WTC11 (cell line): ENCODE measurements around the gene RBM48. TPM values are rescaled to one million over a fixed set of nuclear protein-coding genes. Genes with fewer than 3 reads are reported as not detected.

Experiments
- ATAC-seq: fragments of 200-7000 bp; cut with Tn5 transposase; 2 replicates; pipeline ENCODE4 v1.10.0; 2021; ENCODE audit warnings: mild to moderate bottlenecking, moderate library complexity
- CTCF ChIA-PET: fragments of 300-600 bp; sonication (Branson Sonifier 250); formaldehyde crosslinking; loops from one replicate; lab custom pipeline; 2021; ENCODE audit warnings: antibody characterized with exemption; lab: Charles Lee
- POLR2A ChIA-PET: fragments of 350-600 bp; sonication (Branson Sonifier 250); formaldehyde crosslinking; loops from one replicate; lab custom pipeline; 2021; ENCODE audit warnings: antibody characterized with exemption; lab: Charles Lee
- DNase-seq: peaks from one replicate; pipeline ENCODE4 v3.0.0; 2021; ENCODE audit warnings: low spot score
- H3K27ac Mint-ChIP-seq: 2 replicates; pipeline ENCODE4 v1.8.0; 2021; ENCODE audit warnings: mixed read lengths
- H3K27me3 Mint-ChIP-seq: 2 replicates; pipeline ENCODE4 v1.8.0; 2021; ENCODE audit warnings: low read depth, mild to moderate bottlenecking, moderate library complexity, mixed read lengths
- H3K36me3 Mint-ChIP-seq: 2 replicates; pipeline ENCODE4 v1.8.0; 2021; ENCODE audit warnings: mixed read lengths
- H3K4me1 Mint-ChIP-seq: 2 replicates; pipeline ENCODE4 v1.8.0; 2022; ENCODE audit warnings: mixed read lengths
- H3K4me3 Mint-ChIP-seq: 2 replicates; pipeline ENCODE4 v1.8.0; 2021; ENCODE audit warnings: mild to moderate bottlenecking, moderate library complexity, mixed read lengths
- H3K9me3 Mint-ChIP-seq: 2 replicates; pipeline ENCODE4 v1.8.0; 2021; ENCODE audit warnings: mixed read lengths
- ATF1 ChIP-seq: sonication (generic); formaldehyde crosslinking; IDR thresholded peaks from 2 replicates; pipeline ENCODE4 v1.8.1; 2023; ENCODE audit warnings: mild to moderate bottlenecking, moderate library complexity, missing genetic modification reagents
- ATF2 ChIP-seq: sonication (generic); formaldehyde crosslinking; IDR thresholded peaks from 2 replicates; pipeline ENCODE4 v1.8.1; 2022; ENCODE audit warnings: low read depth, missing genetic modification reagents, borderline replicate concordance
- ATF3 ChIP-seq: sonication (generic); formaldehyde crosslinking; conservative IDR thresholded peaks from 2 replicates; pipeline ENCODE4 v1.8.1; 2022; ENCODE audit warnings: mild to moderate bottlenecking, missing genetic modification reagents
- ATF6 ChIP-seq: sonication (generic); formaldehyde crosslinking; IDR thresholded peaks from 2 replicates; pipeline ENCODE4 v1.8.1; 2023; ENCODE audit warnings: mild to moderate bottlenecking, missing genetic modification reagents
- CBFB ChIP-seq: sonication (generic); formaldehyde crosslinking; IDR thresholded peaks from 2 replicates; pipeline ENCODE4 v1.8.1; 2022; ENCODE audit warnings: mild to moderate bottlenecking, low read depth, missing genetic modification reagents
- CREM ChIP-seq: sonication (generic); formaldehyde crosslinking; IDR thresholded peaks from 2 replicates; pipeline ENCODE4 v1.8.1; 2022; ENCODE audit warnings: mild to moderate bottlenecking, missing genetic modification reagents, moderate library complexity
- E2F4 ChIP-seq: sonication (generic); formaldehyde crosslinking; IDR thresholded peaks from 2 replicates; pipeline ENCODE4 v1.8.1; 2022; ENCODE audit warnings: low read depth, mild to moderate bottlenecking, moderate library complexity, missing genetic modification reagents, borderline replicate concordance
- FOXK1 ChIP-seq: sonication (generic); formaldehyde crosslinking; IDR thresholded peaks from 2 replicates; pipeline ENCODE4 v1.8.0; 2022; ENCODE audit warnings: mild to moderate bottlenecking, moderate library complexity, missing genetic modification reagents
- FOXP1 ChIP-seq: sonication (generic); formaldehyde crosslinking; IDR thresholded peaks from 2 replicates; pipeline ENCODE4 v1.8.0; 2022; ENCODE audit warnings: missing genetic modification reagents, mild to moderate bottlenecking, moderate library complexity, borderline replicate concordance
- JUN ChIP-seq: sonication (generic); formaldehyde crosslinking; IDR thresholded peaks from 2 replicates; pipeline ENCODE4 v1.8.0; 2023; ENCODE audit warnings: mild to moderate bottlenecking, missing genetic modification reagents
- KAT7 ChIP-seq: sonication (generic); formaldehyde crosslinking; IDR thresholded peaks from 2 replicates; pipeline ENCODE4 v1.8.1; 2023; ENCODE audit warnings: missing genetic modification reagents, mild to moderate bottlenecking, borderline replicate concordance
- NFYB ChIP-seq: sonication (generic); formaldehyde crosslinking; conservative IDR thresholded peaks from 2 replicates; pipeline ENCODE4 v1.8.0; 2022; ENCODE audit warnings: low read depth, missing genetic modification reagents
- NR2C2 ChIP-seq: sonication (generic); formaldehyde crosslinking; IDR thresholded peaks from 2 replicates; pipeline ENCODE4 v1.8.0; 2022; ENCODE audit warnings: mild to moderate bottlenecking, missing genetic modification reagents
- RELA ChIP-seq: sonication (generic); formaldehyde crosslinking; IDR thresholded peaks from 2 replicates; pipeline ENCODE4 v1.8.1; 2022; ENCODE audit warnings: missing genetic modification reagents, mild to moderate bottlenecking, borderline replicate concordance
- SMAD3 ChIP-seq: sonication (generic); formaldehyde crosslinking; IDR thresholded peaks from 2 replicates; pipeline ENCODE4 v1.8.0; 2022; ENCODE audit warnings: missing genetic modification reagents, mild to moderate bottlenecking, borderline replicate concordance
- SP1 ChIP-seq: sonication (generic); formaldehyde crosslinking; conservative IDR thresholded peaks from 2 replicates; pipeline ENCODE4 v1.8.1; 2022; ENCODE audit warnings: missing genetic modification reagents
- USF1 ChIP-seq: sonication (generic); formaldehyde crosslinking; IDR thresholded peaks from 2 replicates; pipeline ENCODE4 v1.8.0; 2022; ENCODE audit warnings: mild to moderate bottlenecking, missing genetic modification reagents
- USF2 ChIP-seq: sonication (generic); formaldehyde crosslinking; IDR thresholded peaks from 2 replicates; pipeline ENCODE4 v1.8.1; 2023; ENCODE audit warnings: mild to moderate bottlenecking, missing genetic modification reagents, moderate library complexity
- ZBTB21 ChIP-seq: sonication (generic); formaldehyde crosslinking; IDR thresholded peaks from 2 replicates; pipeline ENCODE4 v1.8.1; 2023; ENCODE audit warnings: mild to moderate bottlenecking, missing genetic modification reagents, borderline replicate concordance
- ZNF138 ChIP-seq: sonication (generic); formaldehyde crosslinking; conservative IDR thresholded peaks from 2 replicates; pipeline ENCODE4 v1.8.1; 2022; ENCODE audit warnings: mild to moderate bottlenecking, moderate library complexity, missing genetic modification reagents
- ZNF232 ChIP-seq: sonication (generic); formaldehyde crosslinking; IDR thresholded peaks from 2 replicates; pipeline ENCODE4 v1.8.0; 2022; ENCODE audit warnings: mild to moderate bottlenecking, missing genetic modification reagents
- ZNF425 ChIP-seq: fragments of 250-450 bp; sonication (Bioruptor Pico); conservative IDR thresholded peaks from 2 replicates; pipeline ENCODE4 v1.9.0; 2021; ENCODE audit warnings: mild to moderate bottlenecking
- ZNF532 ChIP-seq: fragments of 250-450 bp; sonication (Bioruptor Pico); IDR thresholded peaks from 2 replicates; pipeline ENCODE4 v1.9.0; 2021; ENCODE audit warnings: mild to moderate bottlenecking, borderline replicate concordance
- ZNF671 ChIP-seq: fragments of 250-450 bp; sonication (Bioruptor Pico); IDR thresholded peaks from 2 replicates; pipeline ENCODE4 v1.8.0; 2021; ENCODE audit warnings: mild to moderate bottlenecking
- total RNA-seq: library from RNA; stranded (reverse); gene quantifications from 3 replicates; pipeline ENCODE4 v1.2.3, GENCODE V29; 2021

Gene RBM48
- total RNA-seq, 1 experiment from 2014 or later, result 8.0 TPM

GRCh38 chr7:92560602-92561001 lies 32.0 kb downstream of the RBM48 start (continued):
- TF ChIP-seq USF1 (CRISPR knock-in tag) (no peak), FOXK1 (CRISPR knock-in tag) (no peak), ATF2 (CRISPR knock-in tag) (no peak), CBFB (CRISPR knock-in tag) (no peak), CREM (no peak), NFYB (CRISPR knock-in tag) (no peak), ZNF138 (CRISPR knock-in tag) (no peak), ZNF532 (CRISPR knock-in tag) (no peak), ZNF232 (no peak), ATF1 (CRISPR knock-in tag) (no peak)

DNA sequence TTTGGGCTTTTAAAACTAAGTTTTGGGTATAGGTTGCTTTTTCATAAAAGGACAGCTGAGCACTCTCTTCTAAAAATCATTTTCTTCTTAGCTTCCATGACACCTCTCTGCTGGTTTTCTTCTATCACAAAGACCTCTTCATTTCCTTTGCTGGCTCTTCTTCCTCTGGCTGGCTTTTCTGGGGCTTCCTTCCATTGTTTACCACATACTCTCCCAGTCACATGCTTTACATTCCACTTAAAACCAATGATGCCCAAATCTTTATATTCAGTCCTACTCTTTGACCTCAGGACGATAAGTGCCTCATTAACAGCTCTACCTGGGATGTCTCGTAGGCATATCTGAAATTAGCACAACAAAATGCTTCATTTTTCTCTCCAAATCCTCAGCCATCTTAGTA lies 34.8 kb downstream of the RBM48 start:
- no peaks in the 10 kb centered on the region for H3K9me3 Mint-ChIP-seq
- no peaks in the 10 kb centered on the region for H3K4me1 Mint-ChIP-seq
- DNase-seq (no peak), ATAC-seq (peak; percentile 69)
- ChIA-PET CTCF (interaction anchor here (0.8 to 2.1 kb wide), 5 partner anchors 35 to 116 kb away, joined by 3 to 7 read pairs (median 5); partner anchors contain the start of genes GATAD1, PEX1 and RBM48), POLR2A (interaction anchor here (1.0 to 1.5 kb wide), 2 partner anchors 12 to 35 kb away, joined by 3 to 8 read pairs; partner anchors contain the start of genes PEX1 and RBM48)
- no peak overlapping the region for H3K4me3 Mint-ChIP-seq
- peak overlapping the region; percentile 9; the same call in 1 of the 2 replicates for H3K27ac Mint-ChIP-seq
- H3K27me3 Mint-ChIP-seq, result no peaks in the 10 kb centered on the region
- H3K36me3 Mint-ChIP-seq, result peaks cover 18% of the 10 kb centered on the region
- TF ChIP-seq ATF3 (CRISPR knock-in tag) (no peak), JUN (no peak), FOXP1 (CRISPR knock-in tag) (no peak), ZBTB21 (CRISPR knock-in tag) (no peak), E2F4 (CRISPR knock-in tag) (no peak), USF2 (no peak), RELA (CRISPR knock-in tag) (no peak), SP1 (CRISPR knock-in tag) (no peak), KAT7 (CRISPR knock-in tag) (no peak), ZNF425 (CRISPR knock-in tag) (no peak), NR2C2 (CRISPR knock-in tag) (no peak), ATF6 (CRISPR knock-in tag) (no peak), ZNF671 (no peak), SMAD3 (CRISPR knock-in tag) (no peak)
